NCI-H2107 (cell line): ENCODE measurements around the gene AMIGO2.
"Not testable (repeated sequence)": the region's sequence is repeated elsewhere in the genome, so short reads cannot be mapped to it uniquely, and the experiment has no call there.

ENCODE experiments used
- DNase-seq: peaks from one replicate; lab custom pipeline; 2025; lab: John Stamatoyannopoulos, UW

The AMIGO2 gene, protein sequence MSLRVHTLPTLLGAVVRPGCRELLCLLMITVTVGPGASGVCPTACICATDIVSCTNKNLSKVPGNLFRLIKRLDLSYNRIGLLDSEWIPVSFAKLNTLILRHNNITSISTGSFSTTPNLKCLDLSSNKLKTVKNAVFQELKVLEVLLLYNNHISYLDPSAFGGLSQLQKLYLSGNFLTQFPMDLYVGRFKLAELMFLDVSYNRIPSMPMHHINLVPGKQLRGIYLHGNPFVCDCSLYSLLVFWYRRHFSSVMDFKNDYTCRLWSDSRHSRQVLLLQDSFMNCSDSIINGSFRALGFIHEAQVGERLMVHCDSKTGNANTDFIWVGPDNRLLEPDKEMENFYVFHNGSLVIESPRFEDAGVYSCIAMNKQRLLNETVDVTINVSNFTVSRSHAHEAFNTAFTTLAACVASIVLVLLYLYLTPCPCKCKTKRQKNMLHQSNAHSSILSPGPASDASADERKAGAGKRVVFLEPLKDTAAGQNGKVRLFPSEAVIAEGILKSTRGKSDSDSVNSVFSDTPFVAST

DNA sequence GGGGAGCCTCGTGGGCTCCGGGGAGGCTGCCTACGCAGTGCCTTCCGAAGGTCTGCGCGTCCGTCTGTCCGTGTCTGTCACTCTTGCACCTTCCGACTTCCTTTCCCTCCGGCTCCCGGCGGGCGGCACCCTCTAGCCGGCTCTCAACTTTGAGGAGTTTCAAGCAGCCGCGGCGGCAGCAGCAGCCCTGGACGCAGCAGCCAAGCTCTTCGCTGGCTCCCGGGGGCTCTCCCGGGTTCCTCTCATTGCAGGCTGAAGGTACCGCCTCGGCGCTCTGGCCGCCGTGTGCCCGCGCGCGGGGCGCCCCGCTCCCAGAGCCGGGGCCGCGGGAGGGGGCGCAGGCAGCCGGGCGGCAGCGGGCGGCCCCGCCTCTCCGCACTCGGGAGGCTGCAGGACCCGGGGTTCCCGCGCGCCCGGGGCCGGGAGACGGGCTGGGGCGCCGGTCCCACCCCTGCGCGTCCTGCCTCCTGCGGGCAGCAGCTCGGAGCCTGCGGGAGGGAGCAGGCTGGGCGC lies at the start of gene AMIGO2, which contains the start of gene PCED1B:
AMIGO2 (minus strand) TSS at position 492 of the 513 bp plus-strand sequence. CDS start 957 bp downstream, outside the sequence.
PCED1B (plus strand) TSS at position 154 of the 513 bp plus-strand sequence. CDS start 155,443 bp downstream, outside the sequence.
- no peak for DNase-seq

DNA sequence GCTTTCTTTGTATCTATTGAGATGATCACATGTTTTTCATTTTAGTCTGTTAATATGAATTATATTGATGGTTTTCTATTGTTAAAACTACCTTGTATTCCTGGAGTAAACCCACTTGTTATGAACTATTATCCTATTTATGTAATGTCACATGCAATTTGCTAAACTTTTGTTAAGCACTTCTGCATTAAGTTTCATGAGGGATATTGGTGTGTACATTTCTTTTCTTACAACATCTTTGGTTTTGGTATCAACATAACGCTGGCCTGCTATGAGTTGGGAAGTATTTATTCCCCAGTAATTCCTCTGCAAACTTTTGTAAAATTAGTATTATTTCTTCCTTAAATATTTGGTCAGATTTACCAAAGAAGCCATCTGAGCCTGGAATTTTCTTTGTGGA lies 46.5 kb upstream of the AMIGO2 start:
- no peak for DNase-seq

DNA sequence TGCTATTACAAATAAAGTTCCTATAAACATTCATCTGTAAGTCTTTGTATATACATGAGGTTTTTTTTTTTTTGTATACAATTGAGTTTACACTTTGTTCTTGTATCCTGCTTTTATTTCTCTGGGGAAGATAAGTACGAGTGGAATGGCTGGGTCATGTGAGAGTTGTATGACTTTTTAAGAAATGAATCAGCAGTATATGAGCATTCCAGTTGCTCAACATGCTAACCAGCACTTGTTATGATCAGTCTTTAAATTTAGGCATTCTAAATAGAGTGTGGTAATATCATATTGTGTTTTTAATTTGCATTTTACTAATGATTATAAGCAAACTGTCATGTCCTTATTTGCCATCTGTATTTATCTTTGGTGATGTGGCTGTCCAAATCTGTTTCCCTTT lies 44.7 kb upstream of the AMIGO2 start:
- no peak for DNase-seq

DNA sequence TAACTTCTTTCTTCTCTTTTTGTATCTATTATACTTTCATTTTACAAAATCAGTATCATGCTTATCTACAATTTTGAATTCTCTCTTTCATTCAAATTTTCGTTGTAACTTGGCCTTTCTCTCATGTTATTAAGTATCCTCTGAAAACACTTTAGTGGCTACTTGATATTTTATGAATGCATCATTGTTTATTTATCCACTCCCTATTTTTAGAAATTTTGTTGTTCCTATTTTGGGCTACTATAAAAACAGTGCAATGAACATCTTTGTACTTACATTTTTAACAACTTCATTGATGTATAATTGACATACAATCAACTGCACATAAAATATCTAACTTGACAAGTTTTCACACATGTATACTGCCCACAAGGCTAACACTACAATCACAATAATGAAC lies 44.0 kb upstream of the AMIGO2 start:
- no peak for DNase-seq

DNA sequence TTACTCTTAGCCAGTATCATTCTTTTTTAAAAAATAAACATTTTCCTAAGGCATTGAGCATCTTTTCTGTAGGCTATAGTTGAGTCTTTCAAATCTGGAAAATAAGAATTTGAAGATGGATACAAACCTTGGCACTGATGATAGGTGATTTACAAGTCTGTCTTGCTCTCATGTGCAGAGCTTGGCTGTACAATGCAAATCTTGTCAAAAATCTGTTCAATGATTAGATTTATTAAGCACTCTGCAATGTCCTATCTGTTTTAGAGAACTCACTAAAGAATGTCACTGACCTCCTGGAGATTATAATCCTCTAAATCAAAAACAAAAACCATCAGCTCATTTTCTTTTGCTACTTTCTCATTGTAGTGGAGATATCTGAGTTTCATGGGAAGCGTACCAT lies 42.8 kb upstream of the AMIGO2 start:
- no peak for DNase-seq

DNA sequence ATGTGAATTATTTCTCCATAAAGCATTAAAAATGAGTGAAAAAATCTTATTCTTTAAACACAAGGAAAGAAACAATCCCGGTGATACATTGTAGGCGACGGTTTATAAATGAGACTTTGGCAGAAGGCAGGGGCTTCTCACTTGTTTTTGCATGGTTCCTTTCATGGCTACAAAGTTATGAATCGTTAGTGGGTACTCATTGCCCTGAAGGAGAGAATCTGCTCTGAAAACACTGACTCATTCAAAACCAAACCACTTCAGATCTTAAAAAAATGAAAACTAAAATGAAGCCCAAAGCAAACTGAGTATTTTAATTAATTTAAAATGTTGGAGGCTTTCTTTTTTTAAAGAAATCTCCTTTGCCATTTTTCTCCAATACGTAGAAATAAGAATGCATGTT lies 41.4 kb upstream of the AMIGO2 start:
- DNase-seq = no peak

DNA sequence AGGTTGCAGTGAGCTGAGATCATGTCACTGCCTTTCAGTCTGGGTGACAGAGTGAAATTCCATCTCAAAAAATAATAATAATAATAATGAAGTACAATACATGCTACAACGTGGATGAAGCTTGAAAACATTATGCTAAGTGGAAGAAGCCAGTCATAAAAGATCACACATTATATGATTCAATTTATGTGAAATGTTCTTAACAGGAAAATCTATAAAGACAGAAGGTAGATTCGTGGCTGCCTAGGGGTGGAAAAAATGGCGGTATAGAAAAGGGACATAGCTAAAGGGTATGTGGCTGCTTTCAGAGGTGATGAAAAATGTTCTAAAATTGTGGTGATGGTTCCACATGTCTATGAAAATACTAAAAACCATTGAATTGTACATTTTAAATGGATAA lies 41.0 kb upstream of the AMIGO2 start:
- DNase-seq = no peak

DNA sequence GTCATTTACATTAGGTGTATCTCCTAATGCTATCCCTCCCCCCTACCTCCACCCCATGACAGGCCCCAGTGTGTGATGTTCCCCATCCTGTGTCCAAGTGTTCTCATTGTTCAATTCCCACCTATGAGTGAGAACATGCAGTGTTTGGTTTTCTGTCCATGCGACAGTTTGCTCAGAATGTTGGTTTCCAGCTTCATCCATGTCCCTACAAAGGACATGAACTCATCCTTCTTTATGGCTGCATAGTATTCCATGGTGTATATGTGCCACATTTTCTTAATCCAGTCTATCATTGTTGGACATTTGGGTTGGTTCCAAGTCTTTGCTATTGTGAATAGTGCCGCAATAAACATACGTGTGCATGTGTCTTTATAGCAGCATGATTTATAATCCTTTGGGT lies 37.5 kb upstream of the AMIGO2 start:
- not testable (repeated sequence) for DNase-seq

DNA sequence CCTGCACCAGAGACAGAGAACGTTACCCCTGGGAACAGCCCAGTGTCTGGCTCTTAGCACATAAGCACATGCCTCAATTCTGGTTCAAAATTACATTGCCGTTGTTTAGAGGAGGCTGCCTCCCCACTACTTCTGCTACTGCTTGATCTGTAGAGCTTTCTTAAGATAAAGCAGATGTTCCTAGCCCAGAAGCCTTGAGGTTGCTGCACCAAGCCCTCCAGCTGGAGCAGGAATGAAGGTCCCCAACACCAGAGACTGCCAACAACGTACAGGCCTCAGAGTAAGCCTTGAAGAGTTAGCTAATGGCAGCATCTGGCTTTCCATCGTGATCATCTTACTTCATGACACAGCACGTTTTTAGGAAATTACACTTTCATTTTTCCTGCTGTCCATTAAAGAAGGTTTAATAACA lies 34.7 kb upstream of the AMIGO2 start:
- no peak for DNase-seq

DNA sequence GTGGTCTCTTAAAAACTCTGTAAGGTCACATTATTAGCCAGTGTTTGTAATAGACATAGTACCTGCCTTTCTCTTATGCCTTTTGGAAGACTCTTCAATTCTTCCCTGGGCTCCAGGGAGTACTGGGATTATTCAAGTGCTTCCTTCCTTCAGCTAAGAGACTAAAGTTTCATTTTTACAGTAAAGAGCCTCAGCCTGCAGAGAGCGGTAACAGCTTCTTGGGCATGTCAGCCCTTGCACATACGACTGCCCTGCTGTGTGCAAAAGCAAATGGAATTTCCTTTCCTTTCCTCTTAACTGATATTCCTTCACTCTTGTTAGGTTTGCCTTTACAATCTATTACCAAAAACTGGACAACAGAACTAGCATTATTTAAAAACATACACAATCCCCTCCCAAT lies 32.9 kb upstream of the AMIGO2 start:
- DNase-seq = no peak

DNA sequence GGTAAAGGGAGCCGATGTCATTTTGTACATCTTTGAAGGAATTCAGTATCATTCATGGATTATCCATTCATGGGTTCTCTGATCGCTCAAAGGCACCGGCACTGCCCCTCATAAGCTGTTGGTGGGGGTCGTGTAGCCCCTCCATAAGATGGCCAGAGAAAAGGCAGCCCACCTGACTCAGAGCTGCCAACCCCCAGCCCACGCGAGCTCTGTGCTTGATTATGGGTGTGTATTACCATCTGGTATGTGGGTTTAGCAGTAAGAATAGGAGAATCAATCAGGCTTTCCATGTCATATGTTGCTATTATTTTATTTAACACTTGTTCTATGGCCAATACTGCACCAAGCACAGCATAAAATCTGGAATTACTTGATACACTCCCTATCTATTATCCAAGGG lies 32.1 kb upstream of the AMIGO2 start:
- no peak for DNase-seq

DNA sequence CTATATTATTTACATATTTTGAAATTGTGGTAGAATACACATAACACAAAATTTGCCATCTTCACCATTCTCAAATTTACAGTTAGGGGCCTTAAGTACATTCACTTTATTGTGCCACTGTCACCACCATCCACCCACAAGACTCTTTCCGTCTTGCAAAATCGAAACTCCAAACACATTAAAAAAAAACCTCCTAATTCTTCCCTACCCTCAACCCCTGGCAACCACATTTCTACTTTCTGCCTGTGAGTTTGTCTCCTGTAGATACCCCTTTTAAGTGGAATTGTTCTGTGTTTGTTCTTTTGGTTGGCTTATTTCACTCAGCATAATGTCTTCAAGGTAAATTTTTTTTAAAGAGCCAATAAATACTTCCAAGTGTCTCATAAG lies 31.6 kb upstream of the AMIGO2 start:
- no peak for DNase-seq

DNA sequence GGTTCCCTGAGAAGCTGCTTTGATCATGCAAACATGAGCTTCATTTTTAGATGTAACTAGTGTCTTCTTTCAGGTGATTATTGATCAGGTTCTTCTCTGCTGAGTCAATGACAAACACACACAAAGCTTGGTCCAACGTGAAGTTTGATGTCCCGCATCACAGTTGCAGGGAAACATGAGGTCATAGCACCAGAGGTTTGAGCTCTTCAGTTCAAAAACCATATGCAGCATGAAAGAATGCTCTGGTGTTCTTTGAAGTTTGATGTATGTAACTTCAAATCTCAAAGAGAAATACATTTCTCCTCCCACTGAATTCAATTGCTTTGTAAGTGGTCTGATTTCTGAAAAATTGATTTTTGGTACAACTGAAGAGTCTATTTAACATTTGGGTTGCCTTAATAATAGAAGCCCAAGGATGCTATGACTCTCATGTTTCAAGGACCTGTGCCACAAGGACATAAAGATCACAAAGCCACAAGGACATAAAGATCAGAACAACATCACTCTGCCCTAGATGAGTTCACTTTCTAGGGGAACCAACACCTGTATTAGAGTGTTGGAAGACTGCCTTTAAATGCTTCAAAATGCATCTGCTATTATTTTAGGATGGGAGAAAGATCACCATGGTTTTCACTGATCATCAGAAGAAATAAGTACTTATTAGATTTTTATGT lies 31.1 kb upstream of the AMIGO2 start:
- DNase-seq = no peak

DNA sequence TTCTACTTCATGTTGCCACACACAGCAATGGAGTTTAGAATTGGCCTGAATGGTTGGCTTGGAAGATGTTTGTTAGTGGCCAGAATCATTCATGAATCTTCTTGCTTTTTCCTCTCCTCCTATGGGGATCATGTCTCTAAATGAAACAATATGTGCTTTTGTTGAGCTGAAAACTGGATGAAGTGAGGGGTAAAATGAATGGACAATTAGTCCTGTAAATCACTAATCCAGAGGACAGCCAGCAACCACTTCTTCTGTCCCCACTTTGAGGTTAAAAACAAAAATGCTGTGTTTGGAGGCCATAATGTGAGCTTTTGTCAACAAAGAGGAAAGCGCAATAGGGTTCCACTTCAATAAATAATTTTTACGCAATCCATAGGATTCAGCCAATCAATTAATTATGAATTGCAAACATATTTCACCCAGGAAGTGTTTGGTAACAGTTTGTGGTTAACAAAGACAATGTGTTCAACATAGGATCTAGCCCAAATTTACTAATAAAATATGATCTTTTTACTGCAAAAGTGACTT lies 30.3 kb upstream of the AMIGO2 start:
- no peak for DNase-seq

DNA sequence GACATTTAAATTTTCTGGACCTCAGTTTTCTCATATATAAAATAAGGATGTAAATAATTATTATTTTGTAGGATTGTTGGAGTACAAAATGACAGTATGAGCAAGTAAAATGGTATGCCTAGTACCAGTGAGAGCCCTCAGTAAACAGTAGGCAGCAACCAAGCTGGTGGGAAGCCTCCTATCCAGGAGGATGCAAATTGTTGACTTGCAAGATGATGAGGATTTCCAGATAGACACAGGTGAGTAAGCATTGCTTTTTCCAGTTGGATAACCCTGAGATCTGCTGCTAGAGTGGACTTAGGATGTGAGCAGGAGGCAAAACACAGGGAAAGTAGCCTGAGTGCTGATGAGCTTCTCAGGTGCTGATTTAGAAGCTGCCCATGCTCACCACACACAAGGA lies 28.2 kb upstream of the AMIGO2 start:
- no peak for DNase-seq

DNA sequence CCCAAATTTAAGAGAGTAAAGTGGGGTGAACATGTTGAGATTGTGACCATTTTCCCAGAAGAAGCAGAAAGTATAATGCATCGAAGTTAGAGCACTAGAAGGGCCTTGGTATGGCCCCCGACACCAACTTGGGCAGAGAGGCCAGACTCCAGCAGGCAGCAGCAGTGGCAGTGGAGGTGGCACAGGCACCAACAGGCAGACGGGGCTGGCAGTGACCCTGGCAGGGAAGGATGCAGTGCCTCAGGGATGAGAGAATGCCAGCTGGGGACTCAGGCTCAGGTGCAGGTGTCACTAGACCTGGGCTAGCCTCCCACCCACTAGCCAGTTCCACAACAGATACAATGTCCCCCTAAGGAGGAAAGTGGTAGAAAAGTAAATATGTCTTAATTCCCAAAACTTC lies 27.7 kb upstream of the AMIGO2 start:
- DNase-seq = no peak

DNA sequence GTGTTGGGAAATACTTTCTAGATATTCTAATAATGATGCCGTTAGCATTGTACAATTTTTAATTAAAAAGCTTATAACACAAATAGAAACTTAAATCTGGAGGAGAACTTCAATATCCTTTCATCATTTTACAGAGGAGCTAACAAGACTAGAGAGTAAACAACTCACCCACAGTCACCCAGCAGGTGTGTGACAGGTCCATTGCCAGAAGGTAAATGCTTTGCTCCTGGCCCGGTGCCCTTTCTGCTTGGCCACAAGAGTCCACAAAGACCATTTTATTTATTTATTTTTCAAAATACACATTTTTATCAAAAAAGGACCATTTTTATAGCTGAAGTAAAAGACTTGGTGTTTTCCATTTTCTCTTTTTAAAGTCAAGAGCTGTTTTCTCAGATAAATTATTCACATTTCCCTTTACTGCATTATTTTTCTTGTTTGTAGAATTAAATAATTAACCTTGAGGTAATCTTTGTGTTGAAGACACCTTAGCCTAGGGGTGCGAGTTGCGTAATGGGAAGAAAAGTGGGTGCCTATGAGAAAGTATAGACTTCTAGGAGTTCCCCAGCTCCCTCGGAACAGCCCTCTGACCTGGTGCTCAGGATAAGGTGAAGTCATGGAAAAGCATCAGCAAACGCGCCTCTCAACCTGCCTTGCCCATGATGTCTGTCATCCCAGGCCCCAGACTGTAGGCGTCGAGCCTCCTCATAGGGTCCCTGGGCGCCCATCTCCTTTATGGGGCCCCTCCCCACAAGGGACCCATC lies 26.3 kb upstream of the AMIGO2 start:
- no peak for DNase-seq

DNA sequence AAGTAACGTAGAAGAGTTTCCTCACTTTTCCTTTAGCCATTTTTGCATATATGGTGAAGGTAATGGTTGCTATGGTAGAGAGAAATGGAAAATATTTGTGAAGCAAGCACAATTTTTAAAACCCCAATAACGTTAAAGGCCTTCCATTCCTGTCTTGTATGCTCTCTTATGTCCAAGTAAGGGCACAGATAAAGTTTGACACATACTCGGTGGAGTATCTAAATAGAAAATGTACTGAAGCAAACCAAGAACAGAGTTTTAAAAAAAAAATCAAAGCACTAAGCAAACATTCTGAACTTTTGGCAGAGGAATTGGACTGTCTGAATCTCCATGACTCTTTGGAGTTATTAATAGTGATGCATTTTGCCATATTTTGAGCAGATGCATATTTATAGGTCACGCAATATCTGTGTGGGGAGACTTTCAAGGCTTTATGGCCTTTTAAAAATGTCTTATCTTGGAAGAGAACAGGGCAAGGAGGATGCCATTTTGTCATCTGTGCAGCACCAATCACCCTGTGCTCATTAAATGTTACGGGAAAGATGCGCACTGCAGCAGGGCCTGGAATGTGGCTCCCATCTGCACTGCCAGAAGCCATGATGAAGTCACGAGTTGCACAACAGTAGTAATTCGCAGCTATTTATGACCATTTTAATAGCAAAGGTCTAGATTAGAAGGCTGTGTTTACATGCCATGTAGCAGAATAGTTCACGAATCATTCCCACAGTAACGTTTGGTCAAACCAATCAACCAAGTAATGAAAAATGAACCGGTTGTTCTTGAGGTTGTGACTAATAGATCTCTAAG lies 23.3 kb upstream of the AMIGO2 start:
- no peak for DNase-seq

DNA sequence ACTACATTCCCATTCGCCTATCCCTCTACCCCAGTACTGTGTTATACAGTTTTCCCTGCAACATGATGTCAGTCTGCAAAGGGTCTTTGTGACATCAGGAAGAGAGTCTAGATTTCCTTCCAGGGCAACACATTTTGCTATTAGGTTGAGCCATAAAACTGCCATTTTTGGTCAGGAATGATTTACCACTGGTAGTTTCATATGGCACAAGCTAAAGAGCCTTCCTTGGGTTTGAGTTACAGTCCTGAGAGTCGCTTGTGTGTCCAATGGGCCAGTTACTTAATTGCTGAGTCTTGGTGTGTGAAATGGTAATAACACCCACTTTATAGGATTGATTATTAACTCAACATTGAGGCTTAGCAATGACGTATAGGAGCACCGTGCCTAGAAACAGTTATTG lies 22.6 kb upstream of the AMIGO2 start:
- no peak for DNase-seq

DNA sequence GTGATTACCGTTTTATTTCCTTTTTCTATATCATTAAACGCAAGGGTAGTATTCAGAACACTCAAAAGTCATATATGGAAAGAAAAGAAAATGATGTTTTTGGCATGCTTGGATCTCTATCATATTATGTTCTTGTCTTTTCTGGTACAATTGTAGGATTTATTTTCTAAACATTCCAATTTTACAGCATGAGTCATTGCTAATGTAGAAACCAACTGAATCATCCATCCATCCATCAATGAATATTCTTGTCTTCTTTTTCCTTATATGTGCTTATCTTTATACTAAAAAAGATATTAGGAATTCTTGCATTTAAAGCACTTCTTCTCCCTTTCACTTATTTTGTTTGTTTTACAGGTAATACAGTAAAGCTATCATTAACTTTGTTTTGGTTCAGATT lies 20.4 kb upstream of the AMIGO2 start:
- DNase-seq = no peak

DNA sequence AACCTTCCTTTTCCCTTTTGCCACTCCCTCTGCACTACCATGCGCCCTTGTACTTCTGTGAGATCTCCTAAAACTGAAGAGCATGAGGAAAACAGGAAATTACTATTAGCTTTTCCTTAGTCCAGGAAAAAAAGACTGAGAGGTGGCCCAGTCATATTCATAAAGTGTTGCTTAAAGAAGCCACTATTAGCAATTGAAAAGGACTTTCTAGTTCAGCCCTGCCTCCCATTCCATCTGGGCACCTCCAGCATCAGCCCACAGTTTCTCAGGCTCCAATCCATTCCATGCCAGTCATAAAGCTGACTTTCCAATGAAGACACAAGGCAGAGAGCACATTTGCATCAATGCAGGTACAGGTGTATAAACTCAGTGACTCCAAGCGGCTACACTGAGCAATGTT lies 19.9 kb upstream of the AMIGO2 start:
- no peak for DNase-seq
